Heart left ventricle (tissue), 13 donors: ENCODE results near the gene PCNP.

Experiments used
- POLR2A ChIP-seq, 2 donors: fragments of 450-650 bp; IDR thresholded peaks; one replicate each; pipeline ENCODE4 v1.6.1; 2017; ENCODE audit warnings: antibody characterized with exemption in 2 of 2, mild to moderate bottlenecking in 2 of 2, moderate library complexity in 2 of 2
- TF ChIP-seq, protein P1 (sequence below), 12 donors: fragments of 200-600 bp; sonication (generic) in 4 of 12; IDR thresholded peaks; one replicate each; pipeline versions ENCODE4 v1.5.0 to v1.8.0; 2018 to 2022; ENCODE audit warnings: antibody characterized with exemption in 12 of 12, mild to moderate bottlenecking in 5 of 12
- donor health status: ischemic (EF 13 %, LVEDD 7.1; RV severe dilation, severe dysfunction).
- donor health status: DM: no; HTN: yes; CAD: no.
- donor health status: DM: no; HTN: no; CAD: no.
- donor health status: ischemic (EF 25% LVEDD 6.9; RV normal size, moderate dysfunction).
- donor health status: ischemic (EF 25% LVEDD 5.7; RV mildly dilated, moderate dysfunction).
- donor health status: ischemic (EF 35%, LVEDD 5.7; RV mildly dilated, moderate dysfunction).
- donor health status: nonischemic (EF 11% LVEDD 7.7; RV severe dilation, severe dysfunction).
- donor health status: DM: yes; HTN: yes; CAD: no.
- donor health status: PGD.
- donor health status: ischemic (EF 29% LVEDD 5.4; RV normal size, mild dysfunction).
- donor health status: nonischemic (EF 23%, LVEDD 6.1; RV moderate dilation, normal function).

DNA sequence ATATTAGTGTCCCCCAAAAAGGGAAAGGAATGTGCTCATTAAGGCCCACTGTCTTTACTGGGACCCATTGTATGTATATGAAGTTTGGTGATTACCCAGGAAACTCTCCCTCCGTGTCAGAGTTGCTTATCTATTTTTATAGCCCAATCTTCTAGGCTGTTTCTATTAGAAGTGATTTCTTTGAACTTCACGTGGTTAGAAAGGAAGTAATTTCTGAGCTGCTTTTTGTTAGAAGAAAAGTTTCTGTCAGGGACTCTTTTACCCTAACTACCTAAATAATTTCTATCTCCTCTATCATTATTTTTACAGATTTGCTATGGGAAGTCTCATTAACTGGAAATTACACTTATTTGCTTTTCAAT, 43.3 kb upstream of the PCNP start:
- TF ChIP-seq POLR2A (IDR thresholded peaks at IDR 0.05), result no peak
- TF ChIP-seq, protein P1, sequence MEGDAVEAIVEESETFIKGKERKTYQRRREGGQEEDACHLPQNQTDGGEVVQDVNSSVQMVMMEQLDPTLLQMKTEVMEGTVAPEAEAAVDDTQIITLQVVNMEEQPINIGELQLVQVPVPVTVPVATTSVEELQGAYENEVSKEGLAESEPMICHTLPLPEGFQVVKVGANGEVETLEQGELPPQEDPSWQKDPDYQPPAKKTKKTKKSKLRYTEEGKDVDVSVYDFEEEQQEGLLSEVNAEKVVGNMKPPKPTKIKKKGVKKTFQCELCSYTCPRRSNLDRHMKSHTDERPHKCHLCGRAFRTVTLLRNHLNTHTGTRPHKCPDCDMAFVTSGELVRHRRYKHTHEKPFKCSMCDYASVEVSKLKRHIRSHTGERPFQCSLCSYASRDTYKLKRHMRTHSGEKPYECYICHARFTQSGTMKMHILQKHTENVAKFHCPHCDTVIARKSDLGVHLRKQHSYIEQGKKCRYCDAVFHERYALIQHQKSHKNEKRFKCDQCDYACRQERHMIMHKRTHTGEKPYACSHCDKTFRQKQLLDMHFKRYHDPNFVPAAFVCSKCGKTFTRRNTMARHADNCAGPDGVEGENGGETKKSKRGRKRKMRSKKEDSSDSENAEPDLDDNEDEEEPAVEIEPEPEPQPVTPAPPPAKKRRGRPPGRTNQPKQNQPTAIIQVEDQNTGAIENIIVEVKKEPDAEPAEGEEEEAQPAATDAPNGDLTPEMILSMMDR (IDR thresholded peaks at IDR 0.05), result no peak
